Neural cell (in vitro differentiated cells): Measurements from ENCODE around the gene OR6F1. TPM values are rescaled to one million over a fixed set of nuclear protein-coding genes. Genes with fewer than 3 reads are reported as not detected.
"Not testable (repeated sequence)": the region's sequence is repeated elsewhere in the genome, so short reads cannot be mapped to it uniquely, and the experiment has no call there.

Experiments used
- H2AFZ ChIP-seq: fragments of 200-600, 300-800 bp; sonication (generic), shearing (Covaris generic); 2 replicates; pipeline ENCODE4 v1.6.0; 2014; ENCODE audit warnings: low read depth, mild to moderate bottlenecking, antibody characterized with exemption, low read length, moderate library complexity
- H3F3A ChIP-seq: fragments of 200-600 bp; shearing (Covaris generic); 2 replicates; pipeline ENCODE4 v1.6.1; 2016; ENCODE audit warnings: mild to moderate bottlenecking, moderate library complexity, mixed read lengths, antibody characterized with exemption, low read length; ENCODE audit not compliant: insufficient read depth, poor library complexity, severe bottlenecking
- H3K27ac ChIP-seq: fragments of 200-600, 300-800 bp; sonication (generic), shearing (Covaris generic); 2 replicates; pipeline ENCODE4 v1.5.1; 2014; ENCODE audit warnings: mild to moderate bottlenecking, low read length, moderate library complexity
- H3K27me3 ChIP-seq: fragments of 300-800, 200-600 bp; sonication (generic), shearing (Covaris generic); 2 replicates; pipeline ENCODE4 v1.6.0; 2014; ENCODE audit warnings: mild to moderate bottlenecking, low read depth, low read length, moderate library complexity; ENCODE audit not compliant: insufficient read depth
- H3K36me3 ChIP-seq: fragments of 300-800, 200-600 bp; sonication (generic), shearing (Covaris generic); 2 replicates; pipeline ENCODE4 v1.5.1; 2014; ENCODE audit warnings: mild to moderate bottlenecking, antibody characterized with exemption, low read length, moderate library complexity; ENCODE audit not compliant: insufficient read depth
- H3K4me2 ChIP-seq: fragments of 300-800, 200-600 bp; sonication (generic), shearing (Covaris generic); 2 replicates; pipeline ENCODE4 v1.6.0; 2014; ENCODE audit warnings: mild to moderate bottlenecking, low read length
- H3K4me3 ChIP-seq: fragments of 300-800, 200-600 bp; sonication (generic), shearing (Covaris generic); 2 replicates; pipeline ENCODE4 v1.5.1; 2014; ENCODE audit warnings: mild to moderate bottlenecking, low read length, moderate library complexity
- H3K79me2 ChIP-seq: fragments of 200-600 bp; shearing (Covaris generic); replicated peaks from 2 replicates; pipeline ENCODE4 v1.6.0; 2014; ENCODE audit warnings: mild to moderate bottlenecking, low read length, moderate library complexity; ENCODE audit not compliant: insufficient read depth
- H3K9ac ChIP-seq: fragments of 300-800, 200-600 bp; sonication (generic), shearing (Covaris generic); 2 replicates; pipeline ENCODE4 v1.6.1; 2016; ENCODE audit warnings: mild to moderate bottlenecking, low read length, mixed read lengths
- H3K9me2 ChIP-seq: fragments of 200-600 bp; shearing (Covaris generic); 2 replicates; pipeline ENCODE4 v1.6.1; 2016; ENCODE audit warnings: mild to moderate bottlenecking, low read length, mixed read lengths; ENCODE audit not compliant: insufficient read depth
- H3K9me3 ChIP-seq: fragments of 200-600, 300-800 bp; sonication (generic), shearing (Covaris generic); 2 replicates; pipeline ENCODE4 v1.6.1; 2016; ENCODE audit warnings: mild to moderate bottlenecking, mixed run types, low read length, moderate library complexity, mixed read lengths
- H4K20me1 ChIP-seq: fragments of 200-600 bp; shearing (Covaris generic); 2 replicates; pipeline ENCODE4 v1.6.1; 2016; ENCODE audit warnings: mild to moderate bottlenecking, mixed run types; ENCODE audit not compliant: insufficient read depth
- CTCF ChIP-seq: fragments of 450-650 bp; IDR thresholded peaks from 2 replicates; pipeline ENCODE4 v1.5.1; 2014; ENCODE audit warnings: antibody characterized with exemption, mild to moderate bottlenecking, moderate library complexity; ENCODE audit not compliant: poor library complexity, severe bottlenecking
- EP300 ChIP-seq: fragments of 450-650 bp; conservative IDR thresholded peaks from 2 replicates; pipeline ENCODE4 v1.6.1; 2014; ENCODE audit warnings: antibody characterized with exemption, mild to moderate bottlenecking, moderate library complexity; ENCODE audit not compliant: poor library complexity, severe bottlenecking
- EZH2 ChIP-seq: fragments of 200-600, 300-800 bp; shearing (Covaris generic), sonication (generic); IDR thresholded peaks from 2 replicates; pipeline ENCODE4 v1.6.1; 2014; ENCODE audit warnings: antibody characterized with exemption, low read length, borderline replicate concordance, mild to moderate bottlenecking; ENCODE audit not compliant: insufficient read depth, poor library complexity, severe bottlenecking
- MXI1 ChIP-seq: fragments of 450-650 bp; conservative IDR thresholded peaks from 2 replicates; pipeline ENCODE4 v1.6.1; 2014; ENCODE audit warnings: antibody characterized with exemption, mild to moderate bottlenecking; ENCODE audit not compliant: poor library complexity, severe bottlenecking
- POLR2AphosphoS5 ChIP-seq: IDR thresholded peaks from 2 replicates; pipeline ENCODE4 v1.6.1; 2012
- RAD21 ChIP-seq: fragments of 450-650 bp; conservative IDR thresholded peaks from 2 replicates; pipeline ENCODE4 v1.6.1; 2014; ENCODE audit warnings: antibody characterized with exemption, mild to moderate bottlenecking, moderate library complexity
- SMC3 ChIP-seq: fragments of 450-650 bp; conservative IDR thresholded peaks from 2 replicates; pipeline ENCODE4 v1.6.1; 2014; ENCODE audit warnings: antibody characterized with exemption, mild to moderate bottlenecking, moderate library complexity; ENCODE audit not compliant: poor library complexity
- TAF1 ChIP-seq: IDR thresholded peaks from 2 replicates; pipeline ENCODE4 v1.6.1; 2012; ENCODE audit warnings: low read depth
- polyA plus RNA-seq: library from polyadenylated mRNA; depleted of rRNA; stranded (reverse); fragments of >200 nt; gene quantifications from 2 replicates; pipeline ENCODE4 v1.2.3, GENCODE V29; 2014
- TF ChIP-seq, protein P1 (sequence below): IDR thresholded peaks from 2 replicates; pipeline ENCODE4 v1.6.1; 2012; ENCODE audit warnings: borderline replicate concordance

The OR6F1 gene
- polyA plus RNA-seq, 1 donor from 2014 or later = not detected

GRCh38 chr1:247747616-247748015, 31.2 kb upstream of the OR6F1 start:
- H3K9ac ChIP-seq = no peak overlapping the region
- no peak overlapping the region for H3K4me2 ChIP-seq
- no peak overlapping the region for H2AFZ ChIP-seq
- H3K79me2 ChIP-seq = no peaks in the 10 kb centered on the region
- no peaks in the 10 kb centered on the region for H3K36me3 ChIP-seq
- H3K9me3 ChIP-seq = no peaks in the 10 kb centered on the region
- H3K4me3 ChIP-seq = no peak overlapping the region
- H3K27ac ChIP-seq = no peak overlapping the region
- H3F3A ChIP-seq = no peaks in the 10 kb centered on the region
- no peaks in the 10 kb centered on the region for H3K9me2 ChIP-seq
- H4K20me1 ChIP-seq = no peaks in the 10 kb centered on the region
- TF ChIP-seq RAD21 (no peak), TAF1 (no peak), POLR2AphosphoS5 (no peak), EZH2 (no peak), EP300 (no peak), MXI1 (no peak), CTCF (no peak), SMC3 (no peak)
- TF ChIP-seq, protein P1, sequence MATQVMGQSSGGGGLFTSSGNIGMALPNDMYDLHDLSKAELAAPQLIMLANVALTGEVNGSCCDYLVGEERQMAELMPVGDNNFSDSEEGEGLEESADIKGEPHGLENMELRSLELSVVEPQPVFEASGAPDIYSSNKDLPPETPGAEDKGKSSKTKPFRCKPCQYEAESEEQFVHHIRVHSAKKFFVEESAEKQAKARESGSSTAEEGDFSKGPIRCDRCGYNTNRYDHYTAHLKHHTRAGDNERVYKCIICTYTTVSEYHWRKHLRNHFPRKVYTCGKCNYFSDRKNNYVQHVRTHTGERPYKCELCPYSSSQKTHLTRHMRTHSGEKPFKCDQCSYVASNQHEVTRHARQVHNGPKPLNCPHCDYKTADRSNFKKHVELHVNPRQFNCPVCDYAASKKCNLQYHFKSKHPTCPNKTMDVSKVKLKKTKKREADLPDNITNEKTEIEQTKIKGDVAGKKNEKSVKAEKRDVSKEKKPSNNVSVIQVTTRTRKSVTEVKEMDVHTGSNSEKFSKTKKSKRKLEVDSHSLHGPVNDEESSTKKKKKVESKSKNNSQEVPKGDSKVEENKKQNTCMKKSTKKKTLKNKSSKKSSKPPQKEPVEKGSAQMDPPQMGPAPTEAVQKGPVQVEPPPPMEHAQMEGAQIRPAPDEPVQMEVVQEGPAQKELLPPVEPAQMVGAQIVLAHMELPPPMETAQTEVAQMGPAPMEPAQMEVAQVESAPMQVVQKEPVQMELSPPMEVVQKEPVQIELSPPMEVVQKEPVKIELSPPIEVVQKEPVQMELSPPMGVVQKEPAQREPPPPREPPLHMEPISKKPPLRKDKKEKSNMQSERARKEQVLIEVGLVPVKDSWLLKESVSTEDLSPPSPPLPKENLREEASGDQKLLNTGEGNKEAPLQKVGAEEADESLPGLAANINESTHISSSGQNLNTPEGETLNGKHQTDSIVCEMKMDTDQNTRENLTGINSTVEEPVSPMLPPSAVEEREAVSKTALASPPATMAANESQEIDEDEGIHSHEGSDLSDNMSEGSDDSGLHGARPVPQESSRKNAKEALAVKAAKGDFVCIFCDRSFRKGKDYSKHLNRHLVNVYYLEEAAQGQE = no peak
- H3K27me3 ChIP-seq = no peaks in the 10 kb centered on the region

DNA sequence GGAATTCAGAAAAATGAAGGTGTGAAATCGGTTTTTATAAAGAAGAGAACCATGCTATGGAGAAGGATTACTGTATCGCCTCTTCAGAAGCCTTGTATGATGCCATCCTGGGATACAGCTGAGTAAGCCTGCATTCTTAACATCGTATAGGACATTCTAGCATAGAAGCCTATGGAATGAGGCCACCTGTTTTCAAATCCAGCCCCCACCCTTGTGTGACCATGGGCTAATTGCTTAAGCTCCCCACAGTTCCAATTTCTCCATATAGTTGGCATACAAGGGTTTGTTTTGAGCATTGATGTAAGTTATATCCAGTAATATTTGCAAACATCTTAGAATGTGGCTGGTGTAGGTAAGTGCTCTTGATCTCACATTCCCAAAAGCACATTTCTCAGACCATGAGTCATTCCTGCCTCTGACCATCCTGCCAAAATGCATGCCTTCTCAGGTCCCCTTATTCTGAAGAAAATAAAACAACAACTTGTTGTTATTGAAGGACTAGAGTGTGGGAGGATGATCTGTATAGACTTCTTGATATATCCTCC, 30.0 kb upstream of the OR6F1 start:
- H3K9me3 ChIP-seq = no peaks in the 10 kb centered on the region
- no peak overlapping the region for H3K4me3 ChIP-seq
- H3K9me2 ChIP-seq = no peaks in the 10 kb centered on the region
- no peak overlapping the region for H3K27ac ChIP-seq
- no peaks in the 10 kb centered on the region for H3K36me3 ChIP-seq
- H2AFZ ChIP-seq = no peak overlapping the region
- H4K20me1 ChIP-seq = no peaks in the 10 kb centered on the region
- no peak overlapping the region for H3K4me2 ChIP-seq
- H3K27me3 ChIP-seq = no peaks in the 10 kb centered on the region
- no peaks in the 10 kb centered on the region for H3K79me2 ChIP-seq
- no peak overlapping the region for H3K9ac ChIP-seq
- TF ChIP-seq TAF1 (no peak), SMC3 (no peak), CTCF (no peak), EP300 (no peak), RAD21 (no peak), EZH2 (no peak), MXI1 (no peak), POLR2AphosphoS5 (no peak)
- TF ChIP-seq, protein P1 = no peak
- no peaks in the 10 kb centered on the region for H3F3A ChIP-seq

DNA sequence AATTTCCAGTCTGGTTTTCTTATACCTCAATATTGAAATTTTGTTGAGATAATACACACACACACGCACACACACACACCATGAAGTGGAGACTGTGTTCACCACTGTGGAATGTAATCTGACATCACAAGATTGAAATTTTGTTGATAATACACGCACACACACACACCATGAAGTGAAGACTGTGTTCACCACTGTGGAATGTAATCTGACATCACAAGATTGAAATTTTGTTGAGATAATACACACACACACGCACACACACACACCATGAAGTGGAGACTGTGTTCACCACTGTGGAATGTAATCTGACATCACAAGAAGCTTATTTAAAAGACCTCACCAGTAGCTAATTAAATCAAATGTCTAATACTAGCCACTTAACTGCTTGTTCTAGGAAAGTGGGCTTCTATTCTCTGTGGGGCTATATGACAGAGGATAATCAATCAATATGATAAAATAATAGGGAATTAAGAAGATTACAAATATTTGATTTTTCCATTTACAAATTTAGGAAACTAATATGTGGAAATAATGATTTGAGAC, 25.8 kb upstream of the OR6F1 start:
- H3F3A ChIP-seq, H3K9ac ChIP-seq, H3K4me3 ChIP-seq, H3K36me3 ChIP-seq, H3K9me2 ChIP-seq, H3K9me3 ChIP-seq, H2AFZ ChIP-seq, H4K20me1 ChIP-seq, H3K27ac ChIP-seq, H3K27me3 ChIP-seq, H3K79me2 ChIP-seq, H3K4me2 ChIP-seq: not testable (repeated sequence)
